Liver (tissue), 9 donors: ENCODE results near the gene NTF4. TPM values are rescaled to one million over a fixed set of nuclear protein-coding genes. Genes with fewer than 3 reads are reported as not detected.
A peak's percentile ranks its signal among the peaks of the same experiment; 100 is the strongest.

Experiments used
- DNase-seq: peaks from one replicate; pipeline ENCODE4 v3.0.0-alpha.2; 2017; ENCODE audit warnings: low spot score
- H3K27ac ChIP-seq, 2 donors: one replicate each; pipeline ENCODE4 v1.7.0; 2013; ENCODE audit warnings: inconsistent platforms in 2 of 2, low read length in 2 of 2, control low read depth in 1 of 2, low read depth in 1 of 2, mild to moderate bottlenecking in 1 of 2
- H3K27me3 ChIP-seq, 4 donors: one replicate each; pipeline versions ENCODE4 v1.6.1 to v1.7.0; 2013; ENCODE audit warnings: low read length in 3 of 4, inconsistent platforms in 1 of 4, mild to moderate bottlenecking in 1 of 4, moderate library complexity in 1 of 4; ENCODE audit not compliant: control insufficient read depth in 4 of 4, insufficient read depth in 4 of 4
- H3K36me3 ChIP-seq, 4 donors: one replicate each; pipeline versions ENCODE4 v1.6.1 to v1.7.0; 2013; ENCODE audit warnings: low read length in 3 of 4, mild to moderate bottlenecking in 3 of 4, low read depth in 1 of 4, moderate library complexity in 1 of 4; ENCODE audit not compliant: control insufficient read depth in 4 of 4, insufficient read depth in 3 of 4
- H3K4me1 ChIP-seq, 4 donors: one replicate each; pipeline versions ENCODE4 v1.6.1 to v1.7.0; 2013; ENCODE audit warnings: low read length in 3 of 4, mild to moderate bottlenecking in 3 of 4, moderate library complexity in 1 of 4; ENCODE audit not compliant: control insufficient read depth in 4 of 4, insufficient read depth in 4 of 4
- H3K4me3 ChIP-seq, 3 donors: one replicate each; pipeline versions ENCODE4 v1.6.1 to v1.7.0; 2013; ENCODE audit warnings: low read length in 3 of 3, control low read depth in 1 of 3, low read depth in 1 of 3, mild to moderate bottlenecking in 1 of 3
- H3K9ac ChIP-seq, 2 donors: one replicate each; pipeline ENCODE4 v1.7.0; 2013; ENCODE audit warnings: low read length in 2 of 2, mild to moderate bottlenecking in 2 of 2, moderate library complexity in 2 of 2, control low read depth in 1 of 2, low read depth in 1 of 2
- H3K9me3 ChIP-seq, 4 donors: one replicate each; pipeline versions ENCODE4 v1.6.1 to v1.7.0; 2013; ENCODE audit warnings: low read length in 3 of 4; ENCODE audit not compliant: control insufficient read depth in 4 of 4
- ATF3 ChIP-seq: IDR thresholded peaks from 2 replicates; pipeline ENCODE4 v1.6.1; 2016; ENCODE audit warnings: antibody characterized with exemption
- CTCF ChIP-seq: fragments of 150-350 bp; IDR thresholded peaks from 2 replicates; pipeline ENCODE4 v1.5.1; 2017; ENCODE audit warnings: improper control_type of control experiment, low read depth, low read length; ENCODE audit not compliant: missing input control
- EGR1 ChIP-seq, 2 donors: IDR thresholded peaks; 2 replicates each; pipeline ENCODE4 v1.6.1; 2016 to 2018; ENCODE audit warnings: antibody characterized with exemption in 2 of 2, low read depth in 2 of 2
- FOXA1 ChIP-seq: IDR thresholded peaks from 2 replicates; pipeline ENCODE4 v1.6.1; 2016; ENCODE audit warnings: antibody characterized with exemption
- FOXA2 ChIP-seq: IDR thresholded peaks from 2 replicates; pipeline ENCODE4 v1.6.1; 2016; ENCODE audit warnings: antibody characterized with exemption
- GABPA ChIP-seq, 2 donors: IDR thresholded peaks in 1 of 2; conservative IDR thresholded peaks in 1 of 2; 2 replicates each; pipeline ENCODE4 v1.6.1; 2016; ENCODE audit warnings: antibody characterized with exemption in 2 of 2, mild to moderate bottlenecking in 1 of 2, moderate library complexity in 1 of 2
- HNF4A ChIP-seq, 2 donors: conservative IDR thresholded peaks; 2 replicates each; pipeline ENCODE4 v1.6.1; 2016; ENCODE audit warnings: antibody characterized with exemption in 2 of 2, mild to moderate bottlenecking in 2 of 2
- JUND ChIP-seq, 2 donors: IDR thresholded peaks; 2 replicates each; pipeline ENCODE4 v1.6.1; 2016; ENCODE audit warnings: antibody characterized with exemption in 2 of 2
- NR2F2 ChIP-seq: IDR thresholded peaks from 2 replicates; pipeline ENCODE4 v1.6.1; 2016; ENCODE audit warnings: antibody characterized with exemption
- RAD21 ChIP-seq, 2 donors: IDR thresholded peaks; 2 replicates each; pipeline ENCODE4 v1.6.1; 2016; ENCODE audit warnings: antibody characterized with exemption in 2 of 2, mild to moderate bottlenecking in 2 of 2
- REST ChIP-seq: IDR thresholded peaks from 2 replicates; pipeline ENCODE4 v1.6.1; 2016; ENCODE audit warnings: antibody characterized with exemption, mild to moderate bottlenecking
- RXRA ChIP-seq, 2 donors: IDR thresholded peaks; 2 replicates each; pipeline ENCODE4 v1.6.1; 2017 to 2018; ENCODE audit warnings: antibody characterized with exemption in 2 of 2, mild to moderate bottlenecking in 1 of 2
- SP1 ChIP-seq: IDR thresholded peaks from 2 replicates; pipeline ENCODE4 v1.6.1; 2018; ENCODE audit warnings: antibody characterized with exemption, mild to moderate bottlenecking
- TAF1 ChIP-seq: conservative IDR thresholded peaks from 2 replicates; pipeline ENCODE4 v1.6.1; 2016; ENCODE audit warnings: antibody characterized with exemption, mild to moderate bottlenecking
- YY1 ChIP-seq: IDR thresholded peaks from 2 replicates; pipeline ENCODE4 v1.6.1; 2016; ENCODE audit warnings: antibody characterized with exemption, mild to moderate bottlenecking
- WGBS: extraction: QIAGEN DNeasy Blood & Tissue Kit; methylation state at CpG from one replicate; pipeline ENCODE4 v1.1.7; 2013; 5-methylcytosine and 5-hydroxymethylcytosine counted together
- polyA plus RNA-seq, 2 donors: library from polyadenylated mRNA; stranded (reverse) in 1 of 2; unstranded in 1 of 2; fragments of 200-250 nt in 1 of 2; fragments of >200 nt in 1 of 2; fragmentation: Nextera tagmentation in 1 of 2; extraction: Ambion mirVana in 1 of 2; gene quantifications; one replicate each; pipeline versions ENCODE4 v1.2.1 to v1.2.3, GENCODE V29; 2013 to 2015
- total RNA-seq, 2 donors: library from RNA; depleted of rRNA; stranded (reverse); fragments of >200 nt; gene quantifications; one replicate each; pipeline ENCODE4 v1.2.3, GENCODE V29; 2014
- TF ChIP-seq, protein P1 (sequence below): IDR thresholded peaks from 2 replicates; pipeline ENCODE4 v1.6.1; 2016; ENCODE audit warnings: antibody characterized with exemption
- TF ChIP-seq, protein P2 (sequence below): IDR thresholded peaks from 2 replicates; pipeline ENCODE4 v1.6.1; 2016; ENCODE audit warnings: antibody characterized with exemption
- donor health status: healthy.
- donor health status: healthy.
- donor health status: healthy.
- donor health status: healthy.
- donor health status: healthy.

The NTF4 gene
- total and polyA plus RNA-seq, 4 donors = not detected

DNA sequence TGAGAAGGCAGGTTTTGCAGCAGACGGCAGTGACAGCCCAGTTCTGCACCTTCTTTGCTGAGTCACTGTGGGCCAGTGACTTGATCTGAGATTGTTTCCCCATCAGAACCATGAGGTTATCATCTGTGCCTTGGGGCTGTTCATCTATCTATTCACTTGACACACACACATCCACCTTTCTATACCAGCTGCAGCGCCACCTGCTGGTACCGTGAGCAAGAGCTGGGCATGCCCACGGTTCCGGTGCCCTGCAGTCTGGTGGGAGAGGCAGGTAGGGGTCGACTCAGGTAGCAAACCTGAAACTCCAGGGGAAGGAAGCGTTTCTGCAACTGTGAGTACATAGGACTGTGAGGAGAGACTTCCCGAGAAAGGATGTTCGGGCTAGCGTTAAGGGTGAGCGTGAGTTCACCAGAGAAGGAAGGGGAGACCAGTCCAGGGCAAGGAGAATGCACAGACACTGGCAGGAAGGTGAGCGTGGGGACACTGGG is 42.1 kb upstream of the NTF4 start:
- H3K27me3 ChIP-seq = no peaks in the 10 kb centered on the region
- TF ChIP-seq SP1 (no peak), JUND (IDR thresholded peaks at IDR 0.05) (no peak), FOXA2 (no peak), RAD21 (IDR thresholded peaks at IDR 0.05) (peak; percentile 56 to 74), NR2F2 (no peak), HNF4A (conservative IDR thresholded peaks at IDR 0.05) (no peak), YY1 (no peak), CTCF (peak; percentile 59), EGR1 (IDR thresholded peaks at IDR 0.05; ENCODE audit: low read depth in 2 of 2) (no peak)
- peak; percentile 67 for DNase-seq
- no peak overlapping the region for H3K4me3 ChIP-seq
- H3K27ac ChIP-seq = no peak overlapping the region
- 62% methylated on average over 12 of the region's 12 CpGs for WGBS
- H3K36me3 ChIP-seq = peaks cover 5 to 61% (median 28%) of the 10 kb centered on the region in 4 donors
- no peaks in the 10 kb centered on the region for H3K4me1 ChIP-seq
- no peak overlapping the region for H3K9ac ChIP-seq
- no peaks in the 10 kb centered on the region for H3K9me3 ChIP-seq

DNA sequence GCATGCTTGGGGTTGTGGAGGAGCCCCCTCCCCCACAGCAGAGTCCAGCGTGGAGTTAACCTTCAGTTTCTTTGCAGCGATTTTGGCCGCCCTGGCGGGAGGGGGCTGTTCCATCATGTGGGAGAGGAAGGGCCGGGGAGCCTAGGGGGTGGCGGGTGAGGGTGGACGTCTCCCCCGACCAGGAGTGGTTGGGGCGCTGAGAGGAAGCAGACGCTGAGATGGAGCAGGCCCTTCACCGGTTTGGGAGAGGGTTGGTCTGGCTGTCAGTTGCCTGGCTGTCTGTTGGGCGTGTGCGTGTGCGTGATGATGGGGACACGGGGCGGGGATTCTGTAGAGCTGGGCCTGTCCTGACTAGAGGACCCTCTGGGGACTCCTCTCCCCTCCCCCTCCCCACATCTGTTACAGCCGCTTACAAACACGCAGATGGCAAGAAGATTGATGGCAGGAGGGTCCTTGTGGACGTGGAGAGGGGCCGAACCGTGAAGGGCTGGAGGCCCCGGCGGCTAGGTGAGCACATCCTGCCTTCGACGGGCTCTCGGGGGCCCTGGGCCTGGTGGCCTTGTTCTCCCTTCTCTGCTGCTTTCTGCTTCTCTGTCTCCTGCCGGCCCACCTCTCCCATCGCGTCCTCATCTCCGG is 39.7 kb upstream of the NTF4 start:
- Histone ChIP-seq H3K9me3 (no peaks in the 10 kb centered on the region), H3K4me3 (no peak overlapping the region), H3K9ac (no peak overlapping the region), H3K27ac (no peak overlapping the region), H3K27me3 (no peaks in the 10 kb centered on the region), H3K36me3 (peaks cover 15 to 77% (median 36%) of the 10 kb centered on the region in 4 donors), H3K4me1 (peaks cover 0 to 3% (median 0%) of the 10 kb centered on the region in 4 donors)
- no peak for DNase-seq
- WGBS = 91% methylated on average over 30 of the region's 30 CpGs
- TF ChIP-seq REST = no peak
- TF ChIP-seq GABPA (IDR thresholded peaks at IDR 0.05 in 1 of 2, conservative IDR thresholded peaks at IDR 0.05 in 1 of 2) = no peak
- no peak for TF ChIP-seq CTCF
- TF ChIP-seq YY1 = no peak
- no peak for TF ChIP-seq RXRA (IDR thresholded peaks at IDR 0.05)
- TF ChIP-seq FOXA1 = no peak
- no peak for TF ChIP-seq ATF3
- no peak for TF ChIP-seq JUND (IDR thresholded peaks at IDR 0.05)
- TF ChIP-seq FOXA2 = no peak
- TF ChIP-seq EGR1 (IDR thresholded peaks at IDR 0.05; ENCODE audit: low read depth in 2 of 2) = no peak
- no peak for TF ChIP-seq NR2F2
- TF ChIP-seq, protein P1, sequence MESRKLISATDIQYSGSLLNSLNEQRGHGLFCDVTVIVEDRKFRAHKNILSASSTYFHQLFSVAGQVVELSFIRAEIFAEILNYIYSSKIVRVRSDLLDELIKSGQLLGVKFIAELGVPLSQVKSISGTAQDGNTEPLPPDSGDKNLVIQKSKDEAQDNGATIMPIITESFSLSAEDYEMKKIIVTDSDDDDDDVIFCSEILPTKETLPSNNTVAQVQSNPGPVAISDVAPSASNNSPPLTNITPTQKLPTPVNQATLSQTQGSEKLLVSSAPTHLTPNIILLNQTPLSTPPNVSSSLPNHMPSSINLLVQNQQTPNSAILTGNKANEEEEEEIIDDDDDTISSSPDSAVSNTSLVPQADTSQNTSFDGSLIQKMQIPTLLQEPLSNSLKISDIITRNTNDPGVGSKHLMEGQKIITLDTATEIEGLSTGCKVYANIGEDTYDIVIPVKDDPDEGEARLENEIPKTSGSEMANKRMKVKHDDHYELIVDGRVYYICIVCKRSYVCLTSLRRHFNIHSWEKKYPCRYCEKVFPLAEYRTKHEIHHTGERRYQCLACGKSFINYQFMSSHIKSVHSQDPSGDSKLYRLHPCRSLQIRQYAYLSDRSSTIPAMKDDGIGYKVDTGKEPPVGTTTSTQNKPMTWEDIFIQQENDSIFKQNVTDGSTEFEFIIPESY = no peak
- TF ChIP-seq, protein P2, sequence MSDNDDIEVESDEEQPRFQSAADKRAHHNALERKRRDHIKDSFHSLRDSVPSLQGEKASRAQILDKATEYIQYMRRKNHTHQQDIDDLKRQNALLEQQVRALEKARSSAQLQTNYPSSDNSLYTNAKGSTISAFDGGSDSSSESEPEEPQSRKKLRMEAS = no peak
- no peak for TF ChIP-seq RAD21 (IDR thresholded peaks at IDR 0.05)
- no peak for TF ChIP-seq SP1
- TF ChIP-seq TAF1 = no peak
